Effector CD8-positive, alpha-beta T cell (primary cell): ENCODE data around the gene VKORC1L1.
"Not testable (repeated sequence)": the region's sequence is repeated elsewhere in the genome, so short reads cannot be mapped to it uniquely, and the experiment has no call there.

Source experiments
- DNase-seq: peaks from one replicate; lab custom pipeline; 2025; lab: John Stamatoyannopoulos, UW
- total RNA-seq, 4 experiments: gene quantifications; one replicate each; lab custom pipeline; 2026; lab: John Stamatoyannopoulos, UW

The VKORC1L1 gene
- 29.4 to 36.4 (median 32.9) reads per million in 4 experiments for total RNA-seq

DNA sequence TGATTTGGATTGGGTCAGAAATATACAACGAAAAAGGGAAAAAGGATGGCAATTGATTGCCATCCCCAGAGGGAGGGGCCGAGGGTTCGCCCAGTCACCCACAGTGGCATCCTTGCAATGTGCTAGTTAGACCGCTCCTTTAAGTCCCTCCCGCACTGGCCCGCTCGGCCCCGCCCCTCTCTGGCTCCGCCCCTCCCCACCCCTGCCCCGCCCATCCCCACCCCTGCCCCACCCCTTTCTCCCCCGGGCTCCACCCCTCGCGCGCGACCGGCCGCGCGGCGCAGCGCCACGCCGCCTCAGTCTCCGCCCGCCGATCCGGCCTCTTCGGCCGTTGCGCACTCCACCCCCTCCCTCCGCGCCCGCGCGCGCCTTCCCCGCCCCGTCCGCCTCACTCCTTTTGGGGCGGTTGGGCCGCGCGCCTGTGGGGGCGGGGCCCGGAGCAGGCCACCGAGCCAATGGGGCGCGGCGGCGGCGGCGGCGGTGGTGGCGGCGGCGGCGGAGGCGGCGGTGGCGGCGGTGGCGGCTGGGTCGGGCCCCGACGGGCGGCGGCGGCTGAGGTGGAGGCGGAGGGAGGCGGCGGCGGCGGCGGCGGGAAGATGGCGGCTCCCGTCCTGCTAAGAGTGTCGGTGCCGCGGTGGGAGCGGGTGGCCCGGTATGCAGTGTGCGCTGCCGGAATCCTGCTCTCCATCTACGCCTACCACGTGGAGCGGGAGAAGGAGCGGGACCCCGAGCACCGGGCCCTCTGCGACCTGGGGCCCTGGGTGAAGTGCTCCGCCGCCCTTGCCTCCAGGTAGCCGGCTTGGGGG, at the start of gene VKORC1L1:
Gene VKORC1L1 (plus strand): TSS at position 299 of the 806 bp plus-strand sequence. CDS start 298 bp downstream, at position 597.
- DNase-seq, result peak; percentile 88

DNA sequence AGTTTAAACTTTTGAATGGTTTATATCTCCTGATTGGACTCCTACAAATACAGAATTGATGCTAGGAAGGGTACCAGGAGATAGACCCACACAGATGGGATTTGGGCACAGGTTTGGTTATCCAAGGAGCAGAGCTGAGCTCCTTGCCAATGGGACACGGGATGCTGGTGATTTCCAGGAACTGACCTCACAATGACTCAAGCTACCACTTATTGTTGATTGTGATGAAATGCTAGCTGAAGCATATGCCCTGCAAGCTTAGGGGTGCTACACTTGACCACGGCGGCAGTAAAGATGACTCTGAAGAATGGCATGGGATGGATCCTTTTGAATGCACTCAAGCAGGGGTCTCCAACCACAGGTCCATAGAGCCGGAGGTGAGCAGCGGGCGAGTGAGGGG, 45.5 kb upstream of the VKORC1L1 start:
- no peak for DNase-seq

DNA sequence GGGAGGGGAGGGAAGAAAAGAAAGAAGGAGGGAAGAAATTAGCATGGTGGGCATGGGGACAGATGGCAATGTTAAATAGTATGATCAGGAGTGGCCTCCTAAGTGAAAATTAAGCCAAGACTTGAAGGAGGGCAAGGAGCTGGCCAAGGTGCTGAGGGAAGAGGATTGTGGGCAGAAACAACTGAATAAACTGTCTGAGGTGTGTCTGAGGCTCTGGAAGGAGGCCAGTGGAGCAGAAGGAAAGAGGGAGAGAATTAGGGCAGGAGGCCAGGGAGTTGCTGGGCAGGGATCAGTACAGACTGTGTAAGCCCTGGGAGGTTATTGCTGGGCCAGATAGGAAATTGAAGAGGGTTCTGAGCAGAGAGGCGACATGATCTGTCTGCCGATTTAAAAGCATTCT, 40.6 kb upstream of the VKORC1L1 start:
- no peak for DNase-seq

DNA sequence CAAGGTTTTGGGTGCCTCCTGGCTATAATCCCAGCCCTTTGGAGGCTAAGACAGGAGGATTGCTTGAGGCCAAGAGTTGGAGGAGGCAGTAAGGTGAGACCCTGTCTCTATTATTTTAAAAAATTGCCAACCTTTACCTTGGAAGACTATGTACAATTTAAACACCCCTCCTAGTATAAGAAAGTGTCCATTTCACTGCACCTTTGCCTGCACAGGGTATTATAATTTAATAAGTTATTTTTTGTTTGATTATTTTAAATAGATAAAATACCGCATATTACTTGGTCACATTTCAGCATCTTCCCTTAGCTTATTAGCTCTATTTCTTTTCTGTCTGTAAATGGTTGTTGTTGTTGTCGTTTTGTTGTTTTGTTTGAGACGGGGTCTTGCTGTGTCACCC, 36.2 kb upstream of the VKORC1L1 start:
- not testable (repeated sequence) for DNase-seq

DNA sequence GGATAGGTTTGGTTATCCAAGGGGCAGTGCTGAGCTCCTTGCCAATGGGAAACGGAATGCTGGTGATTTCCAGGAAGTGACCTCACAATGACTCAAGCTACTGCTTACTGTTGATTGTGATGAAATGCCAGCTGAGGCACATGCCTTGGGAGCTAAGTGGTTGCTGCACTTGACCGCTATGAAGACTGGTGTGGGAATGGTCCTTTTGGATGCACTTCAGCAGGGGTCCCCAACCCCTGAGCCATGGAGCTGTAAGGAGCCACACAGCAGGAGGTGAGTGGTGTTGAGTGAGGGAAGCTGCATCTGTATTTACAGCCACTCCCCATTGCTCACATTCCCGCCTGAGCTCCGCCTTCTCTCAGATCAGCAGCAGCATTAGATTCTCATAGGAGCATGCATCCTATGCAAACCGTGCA, 35.3 kb upstream of the VKORC1L1 start:
- not testable (repeated sequence) for DNase-seq

DNA sequence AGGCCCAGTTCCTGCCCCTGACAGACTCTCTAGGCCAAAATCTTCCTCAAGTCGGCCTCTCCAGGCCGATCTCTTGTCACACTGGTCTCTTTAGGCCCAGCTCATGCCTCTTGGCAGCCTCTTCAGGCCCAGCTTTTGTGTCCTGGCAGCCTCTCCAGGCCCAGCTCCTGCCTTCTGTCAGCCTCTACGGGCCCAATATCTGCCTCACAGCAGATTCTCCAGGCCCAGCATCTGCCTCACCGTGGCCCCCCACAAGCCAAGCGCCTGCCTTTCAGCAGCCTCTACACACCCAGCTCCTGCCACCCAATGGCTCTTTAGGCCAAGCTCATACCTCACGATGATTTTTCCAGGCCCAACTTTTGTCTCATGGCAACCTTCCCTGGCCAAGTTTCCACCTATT, 33.0 kb upstream of the VKORC1L1 start:
- no peak for DNase-seq

DNA sequence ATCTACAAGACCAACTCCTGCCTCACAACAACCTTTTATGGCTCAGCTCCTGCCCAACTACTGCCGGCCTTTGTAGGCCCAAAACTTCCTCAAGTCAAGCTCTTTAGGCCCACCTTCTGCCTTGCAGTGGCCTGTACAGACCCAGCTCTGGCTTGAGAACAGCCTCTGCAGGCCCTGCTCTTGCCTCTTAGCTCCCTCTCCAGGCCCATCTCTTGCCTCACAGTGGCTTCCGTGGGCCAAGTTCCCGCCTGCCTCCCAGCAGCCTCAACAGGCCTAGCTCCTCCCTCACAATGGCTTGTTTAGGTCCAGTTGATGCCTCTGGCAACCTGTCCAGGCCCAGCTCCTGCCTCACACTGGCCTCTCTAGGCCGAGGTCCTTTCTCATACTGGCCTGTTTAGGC, 32.4 kb upstream of the VKORC1L1 start:
- no peak for DNase-seq

DNA sequence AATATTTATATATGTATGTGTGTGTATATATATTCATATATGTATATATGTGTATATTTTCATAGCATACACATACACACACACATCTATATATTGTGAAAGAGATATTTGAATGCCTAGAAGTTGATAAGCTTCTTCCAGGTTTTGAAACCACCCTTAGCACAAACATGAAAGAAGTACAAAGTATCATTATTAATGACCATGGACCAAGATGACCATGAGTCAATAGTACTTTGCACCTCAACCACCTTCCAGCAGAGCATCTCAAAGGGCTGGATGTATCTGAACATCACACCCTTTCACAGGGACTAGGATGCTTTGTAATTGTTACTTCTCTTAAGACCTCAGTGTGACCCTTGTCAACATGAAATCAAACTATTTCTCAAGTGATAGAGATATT, 29.3 kb upstream of the VKORC1L1 start:
- not testable (repeated sequence) for DNase-seq

DNA sequence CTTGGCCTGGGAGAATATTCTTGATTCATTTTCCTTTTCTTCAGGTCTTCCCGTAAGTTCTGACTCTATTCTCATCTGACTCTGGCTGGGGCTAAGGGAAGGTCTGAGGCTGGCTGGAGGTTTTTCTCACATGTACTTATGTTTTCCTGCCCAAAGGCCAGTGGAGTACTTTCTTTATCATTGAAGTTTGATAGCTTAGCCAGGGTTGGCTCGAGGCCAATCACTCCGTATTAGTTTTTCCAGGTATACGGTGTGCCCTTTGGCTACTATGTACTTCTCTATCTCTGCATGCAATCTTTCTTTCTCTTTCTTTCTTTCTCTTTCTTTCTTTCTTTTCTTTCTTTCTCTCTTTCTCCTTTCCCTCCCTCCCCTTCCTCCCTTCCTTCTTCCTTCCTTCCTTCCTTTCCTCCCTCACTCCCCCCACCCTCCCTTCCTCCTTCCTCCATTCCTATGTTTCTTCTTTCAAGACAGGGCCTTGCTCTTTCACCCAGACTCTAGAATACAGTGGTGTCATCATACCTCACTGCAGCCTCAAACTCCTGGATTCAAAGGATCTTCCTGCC, 26.8 kb upstream of the VKORC1L1 start:
- DNase-seq, result no peak

DNA sequence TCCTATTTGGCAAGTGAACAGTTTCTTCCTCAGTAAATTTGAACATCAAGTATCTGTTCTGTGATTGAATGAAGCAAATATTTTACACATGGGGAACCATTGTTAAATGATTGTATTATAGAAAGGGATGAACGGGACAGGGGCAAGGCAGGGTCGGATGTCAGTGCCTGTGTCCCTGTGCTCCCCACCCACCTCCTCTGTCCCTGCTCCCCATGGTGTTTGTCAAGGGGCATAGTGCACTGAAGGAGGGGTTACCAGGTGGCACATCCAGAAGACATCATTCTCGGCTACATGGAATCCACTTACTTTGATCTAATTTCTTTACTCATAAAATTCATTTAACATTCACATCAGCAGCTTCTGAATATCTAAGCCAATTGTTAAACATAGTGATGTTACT, 19.4 kb upstream of the VKORC1L1 start:
- DNase-seq, result not testable (repeated sequence)

DNA sequence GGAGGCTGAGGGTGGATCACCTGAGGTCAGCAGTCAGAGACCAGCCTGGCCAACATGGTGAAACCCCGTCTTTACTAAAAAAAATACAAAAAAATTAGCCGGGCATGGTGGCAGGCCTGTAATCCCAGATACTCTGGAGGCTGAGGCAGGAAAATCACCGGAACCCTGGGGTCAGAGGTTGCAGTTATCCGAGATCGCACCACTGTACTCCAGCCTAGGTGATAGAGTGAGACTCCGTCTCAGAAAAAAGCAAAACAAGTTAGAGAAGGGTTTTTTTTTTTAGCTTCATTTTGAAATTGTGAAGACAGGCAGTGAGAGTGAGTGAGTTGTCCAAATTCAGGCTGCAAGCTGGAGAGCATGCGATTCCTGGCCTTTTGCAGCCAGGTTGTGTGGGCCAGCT, 19.0 kb upstream of the VKORC1L1 start:
- not testable (repeated sequence) for DNase-seq

DNA sequence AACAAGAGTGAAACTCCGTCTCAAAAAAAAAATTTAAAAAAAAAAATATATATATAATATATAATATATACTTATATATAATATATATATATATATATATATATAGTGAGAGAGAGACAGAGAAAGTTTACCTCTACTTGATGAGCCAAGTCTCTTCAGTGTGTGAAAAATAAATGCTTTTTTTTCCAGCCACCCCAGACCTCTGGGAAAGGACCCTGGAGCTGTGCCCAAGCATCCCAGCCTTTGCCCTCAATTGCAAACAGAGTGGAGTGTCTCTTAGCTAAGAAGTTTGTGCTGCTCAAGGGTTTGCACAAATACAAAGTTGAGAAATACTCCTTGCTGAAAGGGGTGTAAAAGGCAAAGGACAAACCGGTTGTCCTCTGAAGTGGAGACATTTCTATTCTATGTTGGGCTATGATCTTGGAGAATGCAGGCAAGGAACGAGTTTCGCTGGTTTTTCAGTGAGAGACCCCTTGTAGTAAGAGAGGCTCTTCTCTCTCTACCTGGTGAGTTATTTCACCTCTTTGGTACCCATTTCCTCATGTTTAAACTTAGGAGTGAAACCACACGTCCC, 15.5 kb upstream of the VKORC1L1 start:
- DNase-seq, result not testable (repeated sequence)

DNA sequence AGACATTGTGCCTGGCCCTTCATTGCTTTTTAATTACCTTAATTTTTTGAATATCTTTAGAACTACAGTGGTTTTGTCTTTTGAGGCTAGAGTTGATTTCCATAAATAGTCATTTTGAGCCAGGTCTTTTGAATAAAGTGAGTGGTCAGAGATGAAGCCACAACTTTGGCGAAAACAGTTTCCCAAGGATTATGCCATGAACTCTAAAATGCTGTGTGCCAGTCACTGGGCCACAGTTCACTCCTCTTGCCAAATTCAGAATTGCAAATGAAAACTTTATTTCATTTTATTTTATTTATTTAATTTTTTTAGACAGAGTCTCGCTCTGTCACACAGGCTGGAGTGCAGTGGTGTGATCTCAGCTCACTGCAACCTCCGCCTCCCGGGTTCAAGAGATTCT, 14.2 kb upstream of the VKORC1L1 start:
- DNase-seq, result not testable (repeated sequence)

DNA sequence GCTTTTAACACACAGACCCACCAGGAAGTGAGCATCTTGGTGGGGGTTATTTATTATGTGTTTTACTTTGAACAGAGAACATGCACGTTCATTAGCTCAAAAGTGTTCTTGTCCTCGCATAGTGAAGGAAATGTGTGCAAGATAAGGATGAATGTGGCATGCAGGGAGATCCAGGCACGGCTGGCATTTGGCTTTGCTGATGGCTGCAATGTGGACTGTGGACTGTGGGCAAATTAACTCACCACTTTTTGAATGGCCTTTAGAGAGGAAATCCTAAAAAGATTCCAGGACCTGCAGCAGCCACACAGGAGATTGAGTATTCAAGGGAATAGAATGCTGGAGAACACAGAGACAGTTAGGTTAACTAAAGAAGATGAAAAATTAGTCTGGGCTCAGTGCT, 6.6 kb upstream of the VKORC1L1 start:
- DNase-seq, result not testable (repeated sequence)

DNA sequence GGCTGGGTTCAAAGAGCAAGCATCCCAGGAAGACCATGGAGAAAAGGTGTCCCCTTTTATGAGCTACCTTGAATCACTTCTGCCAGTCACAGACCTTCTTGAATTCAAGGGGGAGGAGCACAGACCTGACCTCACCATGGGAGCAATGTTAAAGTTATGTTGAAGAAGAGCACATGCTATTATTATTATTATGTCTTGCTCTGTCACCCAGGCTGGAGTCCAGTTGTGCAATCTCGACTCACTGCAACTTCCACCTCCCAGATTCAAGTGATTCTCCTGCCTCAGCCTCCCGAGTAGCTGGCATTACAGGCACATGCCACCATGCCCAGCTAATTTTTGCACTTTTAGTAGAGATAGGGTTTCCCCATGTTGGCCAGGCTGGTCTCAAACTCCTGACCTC, 5.2 kb upstream of the VKORC1L1 start:
- DNase-seq, result not testable (repeated sequence)

DNA sequence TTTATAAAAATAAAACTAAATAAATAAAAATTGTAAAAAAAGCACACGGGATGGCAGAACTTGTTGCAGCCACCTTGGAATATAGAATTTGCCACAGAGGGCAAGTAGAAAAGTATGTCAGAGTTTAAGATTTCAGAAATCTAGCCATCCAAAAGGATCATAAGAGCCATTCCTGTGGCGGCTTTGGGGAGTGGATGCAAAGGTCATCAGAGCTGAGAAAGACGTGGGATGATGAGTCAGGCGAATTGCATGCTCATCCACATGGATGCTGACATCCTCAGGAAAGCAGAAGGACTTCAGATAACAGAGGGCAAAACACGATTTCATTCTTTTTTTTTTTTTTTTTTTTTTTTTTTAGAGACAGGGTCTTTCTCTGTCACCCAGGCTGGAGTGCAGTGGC, 3.6 kb upstream of the VKORC1L1 start:
- DNase-seq, result not testable (repeated sequence)

DNA sequence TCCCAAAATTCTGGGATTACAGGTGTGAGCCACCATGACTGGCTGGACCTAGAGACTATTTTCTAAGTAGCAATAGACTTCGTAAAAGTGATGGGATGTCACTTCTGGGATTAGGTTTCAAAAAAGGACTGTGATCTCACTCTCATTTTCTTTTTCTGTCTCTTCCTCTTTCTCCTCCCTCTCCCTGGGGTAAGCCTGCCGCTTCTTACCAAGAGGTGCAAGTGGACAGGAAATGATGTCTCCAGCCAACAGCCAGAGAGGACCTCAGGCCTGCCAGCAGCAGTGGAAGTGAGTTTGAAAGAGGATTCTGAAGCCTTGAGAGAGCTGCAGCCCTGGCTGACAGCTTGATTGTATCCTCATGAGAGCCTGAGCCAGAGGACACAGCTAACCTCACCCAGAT, 1.4 kb upstream of the VKORC1L1 start:
- DNase-seq, result not testable (repeated sequence)

DNA sequence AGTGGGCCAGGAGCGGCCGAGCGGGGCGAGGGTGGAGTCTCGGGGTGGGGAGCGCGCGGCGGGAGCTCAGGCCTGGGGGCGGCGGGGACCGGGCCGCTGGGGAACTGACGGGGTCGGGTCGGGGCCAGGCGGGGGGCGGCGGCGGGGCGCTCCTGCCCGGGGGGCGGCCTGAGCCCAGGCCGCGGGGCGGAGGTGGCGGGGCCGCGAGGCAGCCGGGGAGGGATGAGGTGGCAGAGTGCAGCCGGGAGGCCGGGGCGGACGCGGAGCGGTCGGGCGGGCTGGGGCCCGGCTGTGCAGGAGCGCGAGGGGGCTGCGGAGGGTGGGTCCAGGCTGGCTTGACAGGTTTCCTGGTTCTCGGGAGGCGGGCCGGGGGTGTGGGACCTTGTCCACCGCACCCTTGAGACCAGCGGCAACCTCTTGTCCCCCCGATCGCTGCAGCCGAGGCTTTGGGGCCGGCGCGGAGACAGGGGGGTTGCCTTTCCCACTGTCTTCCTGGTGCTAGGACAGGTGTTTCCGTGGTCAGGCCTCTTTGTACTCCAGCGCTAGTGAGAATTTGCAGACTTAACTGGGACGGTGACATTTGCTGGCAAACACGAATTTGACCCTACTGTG, 814 bp downstream of the VKORC1L1 start:
- peak; percentile 12 for DNase-seq

DNA sequence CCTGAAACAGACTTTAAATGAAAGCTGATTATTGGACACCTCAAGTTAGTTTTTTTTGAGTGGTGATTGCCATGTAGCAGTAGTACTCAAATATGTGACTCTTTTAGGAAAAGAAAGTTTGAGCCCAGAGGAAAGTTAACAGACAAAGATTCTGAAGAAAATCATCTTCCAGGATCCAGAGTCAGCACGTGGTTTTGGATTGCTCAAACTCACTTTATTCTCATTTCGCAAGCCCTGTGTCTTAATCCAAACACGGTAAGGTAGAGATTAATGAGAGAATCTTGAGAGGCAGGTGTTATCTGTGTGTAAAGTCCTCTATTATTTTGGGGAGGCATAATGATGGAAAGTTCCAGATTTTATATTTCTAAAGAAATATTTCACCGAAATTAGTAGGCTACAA, 2.8 kb downstream of the VKORC1L1 start:
- not testable (repeated sequence) for DNase-seq

DNA sequence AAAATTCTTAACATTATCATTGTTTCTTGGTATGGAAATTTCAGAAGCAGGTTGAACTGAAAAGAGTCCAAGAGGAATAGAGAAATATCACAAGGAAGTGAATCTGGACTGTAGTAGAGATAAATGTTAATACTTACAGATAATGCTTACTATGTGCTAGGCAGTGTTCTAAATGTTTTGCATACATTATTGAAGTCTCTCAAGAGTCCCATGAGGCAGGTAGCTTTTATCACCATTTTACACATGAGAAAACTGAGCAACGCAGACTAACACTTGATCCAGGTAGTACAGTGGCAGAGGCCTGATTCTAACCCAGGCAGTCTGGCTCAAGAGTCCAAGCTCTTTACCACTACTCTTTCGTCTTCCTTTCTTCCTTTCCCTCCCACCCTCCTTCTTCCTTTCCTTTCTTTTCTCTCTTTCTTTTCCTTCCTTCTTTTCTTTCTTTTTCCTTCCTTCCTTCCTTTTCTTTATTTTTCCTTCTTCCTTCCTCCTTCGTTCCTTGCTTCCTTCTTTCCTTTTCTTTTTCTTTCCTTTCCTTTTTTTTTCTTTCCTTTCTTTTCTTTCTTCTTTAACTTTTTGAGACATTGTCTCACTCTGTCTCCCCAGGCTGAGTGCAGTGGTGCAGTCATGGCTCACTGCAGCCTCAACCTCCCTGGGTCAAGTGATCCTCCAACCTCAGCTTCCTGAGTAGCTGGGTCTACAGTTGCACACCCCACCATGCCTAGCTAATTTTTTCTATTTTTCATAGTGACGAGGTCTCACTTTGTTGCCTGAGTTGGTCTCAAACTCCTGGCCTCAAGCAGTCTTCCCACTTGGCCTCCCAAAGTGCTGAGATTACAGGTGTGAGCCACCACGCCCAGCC, 6.6 kb downstream of the VKORC1L1 start:
- DNase-seq, result not testable (repeated sequence)

DNA sequence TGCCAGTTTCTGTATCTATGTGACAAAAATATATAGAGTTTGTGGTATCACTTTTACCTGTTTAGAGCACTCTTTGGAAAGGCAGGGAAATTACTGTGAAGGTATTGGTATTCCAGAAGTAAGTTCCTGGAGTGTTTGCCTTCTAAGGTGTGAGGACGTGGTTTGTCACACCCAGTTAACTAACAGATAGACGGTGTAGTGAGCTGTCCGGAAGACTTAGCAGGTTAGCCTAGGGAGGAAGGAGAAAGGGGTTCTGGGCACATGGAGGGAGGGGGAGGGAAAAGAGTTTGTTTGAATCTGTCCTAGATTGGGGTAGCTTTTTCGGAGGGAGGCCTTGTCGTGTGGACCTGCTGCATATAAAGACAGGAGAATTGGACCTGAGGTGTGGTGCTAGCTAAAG, 7.4 kb downstream of the VKORC1L1 start:
- DNase-seq, result not testable (repeated sequence)

DNA sequence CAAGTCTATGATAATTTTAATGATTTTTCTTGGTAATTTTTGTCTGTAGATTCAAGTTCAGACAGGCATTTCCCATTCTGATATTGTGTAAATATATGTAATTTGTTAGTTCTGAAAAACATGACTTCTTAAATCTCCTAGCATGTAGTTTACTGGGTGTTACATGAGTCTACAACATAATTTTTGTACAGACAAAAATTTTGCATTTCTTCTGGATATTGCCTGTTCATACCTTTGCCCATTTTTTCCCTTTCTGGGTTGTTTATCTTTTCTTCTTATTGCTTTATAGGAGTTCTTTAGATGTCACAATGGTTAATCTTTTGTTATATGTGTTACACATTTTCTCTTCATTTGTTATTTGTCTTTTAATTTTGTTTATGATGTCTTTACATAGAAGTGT, 12.1 kb downstream of the VKORC1L1 start:
- DNase-seq, result not testable (repeated sequence)
